Kidney (tissue), 14 donors: Measurements from ENCODE around the gene SPANXN4. TPM values are rescaled to one million over a fixed set of nuclear protein-coding genes. Genes with fewer than 3 reads are reported as not detected.

Source experiments
- DNase-seq, 5 donors: peaks; one replicate each; pipeline ENCODE4 v3.0.0-alpha.2; 2013 to 2020
- FAIRE-seq: peaks from 2 replicates; lab custom pipeline; 2012; peaks lifted over from hg19 to GRCh38; lab: Jason Lieb, UNC
- H3K27ac ChIP-seq, 2 donors: one replicate each; pipeline ENCODE4 v1.7.0; 2013; ENCODE audit warnings: low read depth in 2 of 2, low read length in 2 of 2, inconsistent platforms in 1 of 2
- H3K27me3 ChIP-seq: one replicate; pipeline ENCODE4 v1.7.1; 2013; ENCODE audit warnings: low read length, inconsistent platforms; ENCODE audit not compliant: control insufficient read depth, insufficient read depth
- H3K36me3 ChIP-seq, 3 donors: one replicate each; pipeline versions ENCODE4 v1.7.0 to v1.7.1; 2013; ENCODE audit warnings: low read length in 3 of 3, control low read depth in 1 of 3, inconsistent platforms in 1 of 3; ENCODE audit not compliant: insufficient read depth in 3 of 3, control insufficient read depth in 2 of 3
- H3K4me1 ChIP-seq, 3 donors: one replicate each; pipeline versions ENCODE4 v1.7.0 to v1.7.1; 2013; ENCODE audit warnings: low read length in 3 of 3, inconsistent platforms in 1 of 3, low read depth in 1 of 3; ENCODE audit not compliant: control insufficient read depth in 2 of 3, insufficient read depth in 2 of 3
- H3K4me3 ChIP-seq, 3 donors: one replicate each; pipeline versions ENCODE4 v1.7.0 to v1.8.1; 2013; ENCODE audit warnings: low read length in 3 of 3, control low read depth in 1 of 3, inconsistent platforms in 1 of 3
- H3K9ac ChIP-seq, 3 donors: one replicate each; pipeline versions ENCODE4 v1.7.0 to v1.7.1; 2013; ENCODE audit warnings: low read length in 3 of 3, control low read depth in 1 of 3, inconsistent platforms in 1 of 3
- H3K9me3 ChIP-seq, 3 donors: one replicate each; pipeline versions ENCODE4 v1.7.0 to v1.7.1; 2013; ENCODE audit warnings: low read length in 3 of 3, control low read depth in 1 of 3, inconsistent platforms in 1 of 3; ENCODE audit not compliant: control insufficient read depth in 2 of 3, insufficient read depth in 1 of 3
- CTCF ChIP-seq: IDR thresholded peaks from 3 replicates; pipeline ENCODE4 v1.5.1; 2012; ENCODE audit warnings: mild to moderate bottlenecking, moderate library complexity, borderline replicate concordance; ENCODE audit not compliant: insufficient read depth; ENCODE audit errors: extremely low read depth
- intact Hi-C: fragments of 100-400 bp; cut with DNase I; formaldehyde crosslinking; loops from one replicate; pipeline ENCODE4 v1.11.1; 2022
- polyA plus RNA-seq: library from polyadenylated mRNA; stranded (reverse); fragments of 350-450 nt; fragmentation: Illumina TruSeq; extraction: RNeasy Lipid Tissue Mini Kit (QIAGEN cat#74804); gene quantifications from one replicate; pipeline ENCODE4 v1.2.3, GENCODE V29; 2014; ENCODE audit warnings: low read depth, low replicate concordance; ENCODE audit not compliant: insufficient read depth
- total RNA-seq: library from RNA; stranded (reverse); fragmentation: NEBNext Ultra II Directional; extraction: Animal tissue kit (Norgen Biotek cat#: 25700); gene quantifications from one replicate; pipeline ENCODE4 v1.2.1, GENCODE V29; 2021
- donor health status: control.
- donor health status: control.
- donor health status: control.
- donor health status: control.
- donor health status: control.
- donor health status: DM: yes; HTN: yes; CAD: no.
- donor health status: Normal renal cell carcinoma (clear cell type).

The SPANXN4 gene
- total and polyA plus RNA-seq, 2 donors from 2014 or later = not detected

- intact Hi-C loops = no loop called here
Measured at GRCh38 chrX:143002206-143002605, 23.5 kb upstream of the SPANXN4 start.

GRCh38 chrX:143017272-143017671, 8.5 kb upstream of the SPANXN4 start:
- no peaks in the 10 kb centered on the region for H3K36me3 ChIP-seq
- DNase-seq = no peak
- H3K27me3 ChIP-seq = no peaks in the 10 kb centered on the region
- no peak overlapping the region for H3K27ac ChIP-seq
- no peak overlapping the region for H3K4me3 ChIP-seq
- no peak for FAIRE-seq
- intact Hi-C loops = no loop called here
- TF ChIP-seq CTCF = no peak
- no peaks in the 10 kb centered on the region for H3K9me3 ChIP-seq
- H3K9ac ChIP-seq = no peak overlapping the region
- H3K4me1 ChIP-seq = no peaks in the 10 kb centered on the region

More at GRCh38 chrX:143002206-143002605, 23.5 kb upstream of the SPANXN4 start:
- no peak for TF ChIP-seq CTCF
- no peak for FAIRE-seq
- Histone ChIP-seq H3K4me3 (no peak overlapping the region), H3K4me1 (no peaks in the 10 kb centered on the region), H3K9ac (no peak overlapping the region), H3K27me3 (no peaks in the 10 kb centered on the region), H3K36me3 (no peaks in the 10 kb centered on the region), H3K9me3 (no peaks in the 10 kb centered on the region), H3K27ac (no peak overlapping the region)
- no peak for DNase-seq

- no peaks in the 10 kb centered on the region for H3K4me1 ChIP-seq
- intact Hi-C loops = no loop called here
- no peaks in the 10 kb centered on the region for H3K27me3 ChIP-seq
- FAIRE-seq = no peak
- no peak overlapping the region for H3K4me3 ChIP-seq
- no peaks in the 10 kb centered on the region for H3K36me3 ChIP-seq
- peak in 4 of 5 donors; percentile 20 to 47 (median 30) for DNase-seq
- H3K9me3 ChIP-seq = no peaks in the 10 kb centered on the region
- no peak overlapping the region for H3K9ac ChIP-seq
- no peak for TF ChIP-seq CTCF
- no peak overlapping the region for H3K27ac ChIP-seq
Measured at GRCh38 chrX:143027275-143027674, 1.5 kb downstream of the SPANXN4 start.

- no peaks in the 10 kb centered on the region for H3K9me3 ChIP-seq
- no peak overlapping the region for H3K4me3 ChIP-seq
- no peak overlapping the region for H3K9ac ChIP-seq
- H3K27me3 ChIP-seq = no peaks in the 10 kb centered on the region
- H3K27ac ChIP-seq = no peak overlapping the region
- peak; percentile 51 for FAIRE-seq
- no peaks in the 10 kb centered on the region for H3K4me1 ChIP-seq
- DNase-seq = no peak
- H3K36me3 ChIP-seq = no peaks in the 10 kb centered on the region
- TF ChIP-seq CTCF = no peak
- intact Hi-C loops = no loop called here
Measured at GRCh38 chrX:143047511-143047910, 21.8 kb downstream of the SPANXN4 start.
